ENCODE data around the gene GABRE. TPM values are rescaled to one million over a fixed set of nuclear protein-coding genes. Genes with fewer than 3 reads are reported as not detected.
"Not testable (repeated sequence)": the region's sequence is repeated elsewhere in the genome, so short reads cannot be mapped to it uniquely, and the experiment has no call there.

GABRE gene
- total RNA-seq, 1 donor from 2014 or later: 0.94 TPM

DNA sequence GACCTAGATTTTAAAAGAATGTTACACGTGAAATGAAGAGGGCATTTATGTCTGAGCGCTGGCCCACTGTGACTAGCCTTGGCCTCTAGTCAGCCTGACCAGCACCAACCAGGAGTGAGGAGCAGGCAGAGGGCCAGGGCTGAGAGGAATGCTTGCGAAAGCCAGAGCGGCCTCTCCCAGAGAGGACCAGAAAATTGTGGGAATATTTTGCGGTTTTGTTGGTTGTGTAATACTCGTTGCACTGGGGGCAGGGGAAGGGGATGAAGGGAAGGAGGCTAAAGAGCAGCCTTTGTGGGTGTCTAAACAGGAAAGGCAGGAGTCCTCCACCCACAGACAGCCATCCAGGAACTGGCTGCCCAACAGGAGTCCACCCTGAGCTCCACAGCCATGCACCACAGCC is 3.8 kb downstream of the GABRE start:
- peak; percentile 86 for DNase-seq (ENCODE audit: low read depth)

DNA sequence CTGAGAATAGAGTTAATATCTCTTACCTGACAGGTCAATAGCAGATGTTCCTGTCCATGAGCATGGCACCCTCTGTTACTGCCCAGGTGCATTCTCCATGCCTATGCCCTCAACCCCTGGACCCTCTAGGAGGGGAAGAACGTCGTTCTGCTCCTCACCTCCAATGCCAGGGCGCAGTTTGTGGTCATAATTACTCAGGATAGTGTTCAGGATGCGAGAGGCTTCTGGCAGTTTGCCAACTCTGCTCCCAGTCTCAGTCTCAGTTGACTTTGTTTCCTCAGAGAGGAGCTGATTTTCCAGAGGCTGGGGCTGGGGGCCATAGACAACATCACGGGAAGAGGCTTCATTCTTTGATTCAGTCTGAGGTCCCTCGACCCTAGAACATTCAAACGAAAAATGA is 4.4 kb downstream of the GABRE start:
- no peak for DNase-seq (ENCODE audit: low read depth)

DNA sequence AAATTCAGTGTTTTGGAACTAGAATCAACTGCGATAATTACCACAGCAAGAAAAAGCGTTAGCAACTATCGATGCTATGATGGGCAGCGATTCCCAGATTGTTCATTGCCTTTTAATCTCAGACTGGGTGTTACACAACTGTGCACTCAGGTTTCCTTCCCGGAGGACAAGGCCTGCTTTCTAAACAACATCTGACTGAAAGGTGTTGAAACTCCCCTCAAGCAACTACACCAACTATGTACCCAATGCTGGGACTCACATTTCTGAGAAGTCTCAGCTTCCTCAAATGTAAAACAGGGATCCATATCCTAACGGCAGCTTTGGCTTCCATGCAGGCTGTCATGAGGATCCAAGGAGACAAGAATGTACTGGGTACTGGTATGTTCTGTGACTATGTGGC is 8.2 kb downstream of the GABRE start:
- no peak for DNase-seq (ENCODE audit: low read depth)

DNA sequence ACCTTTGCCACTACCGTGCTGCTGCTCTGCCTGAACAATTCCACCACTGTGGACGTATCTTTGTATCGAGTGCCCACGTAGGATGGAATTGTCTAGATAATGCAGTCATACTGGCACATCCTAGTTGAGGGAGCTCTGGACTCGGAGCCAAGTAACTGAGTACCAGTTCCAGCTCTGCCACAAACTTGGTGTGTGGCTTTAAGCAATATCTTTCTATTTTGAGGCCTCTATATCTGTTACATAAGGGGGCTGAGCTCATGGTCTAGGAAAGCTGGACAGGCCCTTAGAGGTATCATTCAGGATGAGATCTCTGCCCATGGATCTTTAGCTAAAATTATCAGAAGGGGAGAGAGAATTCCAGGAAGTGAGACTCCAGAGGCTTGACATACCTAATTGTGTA is 12.4 kb downstream of the GABRE start:
- DNase-seq (ENCODE audit: low read depth): no peak

DNA sequence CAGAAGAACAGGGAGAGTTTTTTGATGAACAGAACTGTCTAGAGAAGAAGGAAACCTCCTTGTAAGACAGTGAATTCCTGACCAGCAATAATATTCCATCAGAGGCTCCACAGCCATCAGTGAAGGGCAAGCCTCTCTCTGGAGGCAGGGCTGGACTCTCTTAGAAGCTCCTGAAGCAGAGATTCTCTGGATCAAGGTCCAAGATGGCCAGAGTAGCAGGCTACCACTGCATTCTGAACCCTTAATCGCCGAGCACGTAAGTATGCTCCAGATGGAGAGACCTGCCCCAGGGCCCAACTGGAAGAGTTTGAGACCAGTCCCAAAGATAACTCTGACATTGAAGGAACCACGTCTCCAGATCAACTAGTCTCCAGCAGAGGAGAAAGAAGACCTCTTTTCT is 16.4 kb downstream of the GABRE start:
- DNase-seq (ENCODE audit: low read depth): no peak

DNA sequence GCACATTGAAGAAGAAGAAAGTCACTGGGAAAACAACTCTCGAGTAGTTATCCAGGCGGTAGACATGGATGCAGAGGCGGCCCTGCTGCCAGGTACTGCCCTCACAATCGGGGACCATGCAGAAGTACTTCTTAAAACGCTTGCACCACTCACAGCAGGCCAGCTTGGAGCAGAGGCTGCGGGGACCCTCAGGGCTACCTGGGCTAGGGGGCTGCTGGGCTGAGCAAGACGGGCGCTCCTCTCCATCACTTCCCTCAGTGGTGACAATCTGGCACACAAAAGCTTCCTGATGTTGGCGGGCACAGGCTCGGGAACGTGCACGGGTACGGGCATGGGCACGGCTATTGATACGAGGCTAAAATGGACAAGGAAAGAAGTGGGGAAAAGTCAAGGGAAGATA is 19.7 kb downstream of the GABRE start:
- no peak for DNase-seq (ENCODE audit: low read depth)

DNA sequence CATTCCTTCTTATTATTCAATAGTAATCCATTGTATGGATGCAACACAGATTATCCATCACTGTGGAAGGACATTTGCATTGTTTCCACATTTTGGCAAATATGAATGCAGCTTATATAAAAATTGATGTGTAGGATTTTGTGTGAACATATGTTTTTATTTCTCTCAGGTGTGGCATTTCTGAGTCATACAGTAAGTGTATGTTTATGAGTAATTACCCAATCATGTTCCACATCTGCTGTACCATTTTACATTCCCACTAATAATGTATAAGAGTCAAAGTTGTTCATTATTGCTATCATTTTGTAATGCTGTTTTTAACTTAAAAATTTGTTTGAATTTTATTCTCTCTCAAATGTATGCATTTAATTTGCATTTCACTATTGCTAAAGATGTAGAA is 36.3 kb downstream of the GABRE start:
- no peak for DNase-seq (ENCODE audit: low read depth)

DNA sequence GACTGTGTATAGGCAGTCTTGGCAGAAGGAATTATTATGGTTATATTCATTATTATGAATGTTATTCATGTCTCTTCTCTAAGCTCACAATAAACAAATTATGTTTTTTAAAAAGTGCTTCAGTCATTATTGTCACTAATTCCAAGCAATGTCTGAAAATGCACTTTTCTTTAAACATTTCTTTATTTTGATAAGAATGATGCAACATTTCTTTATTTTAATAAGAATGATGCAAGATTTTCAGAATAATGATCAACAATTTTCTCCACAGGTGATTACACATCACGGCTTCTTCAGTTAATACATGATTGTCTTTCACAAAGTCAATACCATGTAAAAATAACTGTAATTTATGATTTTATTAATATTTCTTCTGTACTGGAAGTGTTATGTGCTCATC is 39.1 kb downstream of the GABRE start:
- DNase-seq (ENCODE audit: low read depth): no peak

DNA sequence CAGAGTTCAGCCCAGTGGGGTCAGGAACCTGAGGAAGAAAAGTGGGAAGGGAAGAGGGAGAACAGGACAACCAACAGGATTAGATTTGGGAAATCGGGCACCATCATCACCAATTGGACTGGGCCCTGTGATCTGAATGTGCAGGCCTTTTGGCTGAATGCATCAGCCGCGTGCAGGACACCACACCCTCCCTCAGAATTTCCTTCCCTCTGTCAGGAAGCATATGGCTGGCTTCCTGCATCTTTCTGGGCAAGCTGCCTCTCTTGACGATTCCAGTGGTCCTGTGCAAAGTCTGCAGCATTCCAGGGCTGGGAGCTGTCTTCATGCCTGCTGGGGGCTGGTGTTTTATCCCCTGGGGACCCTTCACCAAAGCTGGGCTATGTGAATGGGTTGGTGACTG is 45.4 kb downstream of the GABRE start:
- no peak for DNase-seq (ENCODE audit: low read depth)

DNA sequence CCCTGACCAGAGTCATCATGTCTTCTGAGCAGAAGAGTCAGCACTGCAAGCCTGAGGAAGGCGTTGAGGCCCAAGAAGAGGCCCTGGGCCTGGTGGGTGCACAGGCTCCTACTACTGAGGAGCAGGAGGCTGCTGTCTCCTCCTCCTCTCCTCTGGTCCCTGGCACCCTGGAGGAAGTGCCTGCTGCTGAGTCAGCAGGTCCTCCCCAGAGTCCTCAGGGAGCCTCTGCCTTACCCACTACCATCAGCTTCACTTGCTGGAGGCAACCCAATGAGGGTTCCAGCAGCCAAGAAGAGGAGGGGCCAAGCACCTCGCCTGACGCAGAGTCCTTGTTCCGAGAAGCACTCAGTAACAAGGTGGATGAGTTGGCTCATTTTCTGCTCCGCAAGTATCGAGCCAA is 50.8 kb downstream of the GABRE start:
- no peak for DNase-seq (ENCODE audit: low read depth)

DNA sequence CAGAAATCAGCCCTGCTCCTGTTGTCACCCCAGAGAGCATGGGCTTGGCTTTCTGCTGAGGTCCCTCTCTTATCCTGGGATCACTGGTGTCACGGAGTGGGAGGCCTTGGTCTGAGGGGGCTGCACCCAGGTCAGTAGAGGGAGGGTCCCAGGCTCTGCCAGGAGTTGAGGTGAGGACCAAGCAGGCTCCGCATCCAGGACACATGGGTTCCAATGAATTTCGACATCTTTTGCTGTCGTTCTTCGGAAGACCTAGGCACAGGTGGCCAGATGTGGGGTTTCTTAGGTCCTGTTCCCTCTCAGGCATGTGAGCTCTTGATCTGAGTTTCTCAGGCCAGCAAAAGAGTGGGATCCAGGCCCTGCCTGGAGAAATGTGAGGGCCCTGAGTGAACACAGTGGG is 51.8 kb downstream of the GABRE start:
- DNase-seq (ENCODE audit: low read depth): no peak

DNA sequence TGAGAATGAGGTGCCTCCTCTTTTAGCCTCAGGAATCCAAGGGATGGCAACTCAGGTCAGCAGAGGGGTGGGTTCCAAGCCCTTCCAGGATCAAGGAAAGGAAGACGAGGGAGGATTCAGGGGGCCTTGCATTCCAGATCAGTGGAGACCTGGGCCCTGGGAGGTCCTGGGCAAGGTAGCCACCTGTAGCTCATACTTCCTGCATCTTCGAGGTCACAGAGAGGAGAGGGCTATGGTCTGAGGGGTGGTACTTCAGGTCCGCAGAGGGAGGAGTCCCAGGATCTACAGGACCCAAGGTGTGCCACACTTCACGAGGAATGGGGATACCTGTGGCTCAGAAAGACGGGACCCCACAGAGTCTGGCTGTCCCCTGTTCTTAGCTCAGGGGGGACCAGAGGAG is 52.6 kb downstream of the GABRE start:
- DNase-seq (ENCODE audit: low read depth): no peak

DNA sequence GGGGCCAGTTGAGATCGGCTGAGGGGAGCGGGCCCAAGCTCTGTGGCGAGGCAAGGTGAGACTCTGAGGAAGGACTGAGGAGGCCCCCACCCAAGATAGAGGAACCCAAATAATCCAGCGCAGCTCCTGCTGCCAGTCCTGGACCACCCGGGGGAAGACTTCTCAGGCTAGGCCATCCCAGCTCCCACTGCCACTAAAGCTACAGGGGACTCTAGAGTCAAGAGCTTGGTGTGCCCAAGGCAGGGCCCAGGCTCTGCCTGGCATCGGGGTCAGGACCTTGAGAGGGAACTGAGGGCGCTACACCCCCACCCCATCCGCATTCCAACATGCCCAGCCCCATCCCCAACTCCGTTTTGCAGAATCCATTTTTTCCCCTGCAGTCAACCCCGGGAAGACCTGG is 53.2 kb downstream of the GABRE start:
- DNase-seq (ENCODE audit: low read depth): no peak

DNA sequence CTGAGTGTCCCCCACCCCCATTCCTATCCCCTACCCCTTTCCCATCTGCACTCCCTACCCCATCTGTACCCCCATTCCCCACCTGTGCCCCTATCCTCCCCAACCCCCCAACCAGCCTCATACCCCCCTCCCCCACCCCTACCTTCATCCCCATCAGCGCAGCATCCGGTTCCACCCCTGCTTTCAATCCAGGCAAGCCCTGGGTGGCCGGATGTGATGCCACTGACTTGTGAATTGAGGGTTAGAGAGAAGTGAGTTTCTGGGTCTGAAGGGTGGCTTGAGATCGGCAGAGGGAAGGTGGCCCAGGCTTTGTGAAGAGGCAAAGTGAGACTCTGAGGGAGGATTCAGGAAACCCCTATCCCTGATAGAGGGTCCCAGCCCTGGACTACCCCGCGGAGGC is 53.9 kb downstream of the GABRE start:
- DNase-seq (ENCODE audit: low read depth): no peak

DNA sequence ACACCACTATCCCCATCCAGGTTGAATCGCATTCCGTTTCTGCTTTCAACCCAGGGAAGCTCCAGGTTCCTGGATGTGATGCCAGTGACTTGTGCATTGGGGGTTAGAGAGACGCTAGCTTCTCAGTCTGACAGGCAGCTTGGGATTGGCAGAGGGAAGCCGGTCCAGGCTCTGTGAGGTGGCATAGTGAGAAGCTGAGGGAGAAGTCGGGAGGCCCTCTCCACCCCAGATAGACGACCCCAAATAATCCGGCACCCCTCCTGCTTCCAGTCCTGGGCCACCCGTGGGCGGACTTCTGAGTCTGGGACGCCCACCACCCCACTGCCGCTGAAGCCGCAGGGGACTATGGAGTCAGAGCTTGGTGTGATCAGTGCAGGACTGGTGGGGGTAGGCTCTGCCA is 54.4 kb downstream of the GABRE start:
- no peak for DNase-seq (ENCODE audit: low read depth)

DNA sequence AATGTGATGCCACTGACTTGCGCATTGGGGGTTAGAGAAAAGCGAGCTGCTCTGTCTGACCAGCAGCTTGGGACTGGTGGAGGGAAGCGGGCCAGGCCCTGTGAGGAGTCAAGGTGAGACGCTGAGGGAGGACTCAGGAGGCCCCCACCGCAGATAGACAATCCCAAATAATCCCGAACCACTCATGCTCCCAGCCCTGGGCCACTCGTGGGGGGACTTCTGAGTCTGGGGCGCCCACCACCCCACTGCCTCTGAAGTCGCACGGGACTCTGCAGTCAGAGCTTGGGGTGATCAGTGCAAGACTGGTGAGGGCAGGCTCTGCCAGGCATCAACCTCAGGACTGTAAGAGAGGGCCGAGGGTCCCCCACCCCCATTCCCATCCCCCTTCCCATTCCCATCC is 54.9 kb downstream of the GABRE start:
- no peak for DNase-seq (ENCODE audit: low read depth)

DNA sequence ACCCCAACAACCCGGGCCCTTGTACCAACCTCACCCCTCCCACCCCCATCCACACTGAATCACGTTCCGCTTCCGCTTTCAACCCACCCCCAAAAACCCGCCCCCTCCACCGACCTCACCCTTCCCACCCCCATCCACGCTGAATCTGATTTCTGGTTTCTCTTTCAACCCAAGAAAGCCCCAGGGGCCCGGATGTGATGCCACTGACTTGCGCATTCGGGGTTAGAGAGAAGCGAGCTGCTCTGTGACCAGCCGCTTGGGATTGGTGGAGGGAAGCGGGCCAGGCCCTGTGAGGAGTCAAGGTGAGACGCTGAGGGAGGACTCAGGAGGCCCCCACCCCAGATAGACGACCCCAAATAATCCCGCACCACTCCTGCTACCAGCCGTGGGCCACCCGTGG is 55.7 kb downstream of the GABRE start:
- not testable (repeated sequence) for DNase-seq (ENCODE audit: low read depth)

DNA sequence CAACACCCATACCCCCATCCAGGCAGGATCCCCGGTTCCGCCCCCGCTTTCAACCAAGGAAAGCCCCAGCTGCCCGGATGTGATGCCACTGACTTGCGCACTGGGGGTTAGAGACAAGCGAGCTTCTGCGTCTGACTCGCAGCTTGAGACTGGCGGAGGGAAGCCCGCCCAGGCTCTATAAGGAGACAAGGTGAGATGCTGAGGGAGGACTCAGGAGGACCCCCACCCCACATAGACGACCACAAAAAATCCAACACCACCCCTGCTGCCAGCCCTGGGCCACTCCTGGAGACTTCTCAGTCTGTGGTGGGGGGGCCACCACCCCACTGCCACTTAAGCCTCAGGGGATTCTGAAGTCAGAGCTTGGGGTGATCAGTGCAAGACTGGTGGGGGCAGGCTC is 61.7 kb downstream of the GABRE start, which contains the start of gene MAGEA4:
Gene MAGEA4 (plus strand): TSS at position 110 of the 400 bp plus-strand sequence. CDS start 10,776 bp downstream, outside the sequence.
- DNase-seq (ENCODE audit: low read depth): no peak

DNA sequence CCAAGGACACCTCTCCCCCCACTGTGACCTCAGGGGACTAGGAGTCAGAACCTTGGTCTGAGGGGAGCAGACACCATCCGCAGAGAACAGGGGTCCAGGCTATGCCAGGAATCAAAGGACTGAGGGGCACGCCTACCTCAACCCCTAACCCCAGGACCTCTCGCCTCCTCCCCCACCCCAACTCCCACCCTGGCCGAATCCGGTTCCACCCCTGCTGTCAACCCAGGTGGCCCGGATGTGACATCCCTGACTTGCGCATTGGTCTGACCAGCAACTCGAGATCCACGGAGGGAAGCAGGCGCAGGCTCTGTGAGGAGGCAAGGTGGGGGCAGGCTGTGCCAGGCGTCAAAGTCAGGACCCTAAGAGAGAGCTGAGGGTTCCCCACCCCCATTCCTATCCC is 62.3 kb downstream of the GABRE start:
- no peak for DNase-seq (ENCODE audit: low read depth)

DNA sequence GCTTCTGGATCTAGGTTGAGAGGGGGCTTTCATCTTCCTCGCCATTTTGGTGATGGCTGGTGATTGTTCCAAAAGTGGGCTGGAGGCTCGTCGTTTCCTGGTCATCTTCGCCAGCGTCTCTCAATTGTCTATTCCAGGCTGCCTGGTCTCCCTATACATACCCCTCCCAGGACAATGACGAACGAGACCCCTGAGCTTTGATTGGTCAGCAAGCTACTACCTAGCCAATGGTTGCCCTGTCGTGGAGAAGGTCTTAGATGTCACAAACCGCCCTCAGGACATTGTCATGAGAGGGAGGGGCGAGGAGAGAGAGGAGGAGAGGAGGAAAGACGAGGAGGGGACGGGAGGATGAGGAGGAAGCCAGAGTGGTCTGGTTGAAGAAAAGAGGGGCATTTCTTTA is 69.5 kb downstream of the GABRE start:
- no peak for DNase-seq (ENCODE audit: low read depth)

Data from myocyte (in vitro differentiated cells).